ENCODE results near the gene MCOLN1. TPM values are rescaled to one million over a fixed set of nuclear protein-coding genes. Genes with fewer than 3 reads are reported as not detected.

MCOLN1 gene
- total and polyA plus RNA-seq, 9 of the 15 experiments (the other 6 are each of a cell fraction or from before 2014, with no cell fraction given), result 0.25 to 15.4 (median 7.1) TPM

- TF ChIP-seq POLR2A (conservative IDR thresholded peaks at IDR 0.05), result peak; percentile 66
- TF ChIP-seq C11orf30 (IDR thresholded peaks at IDR 0.05; ENCODE audit: low read depth), result peak; percentile 83
- no peak for TF ChIP-seq HIVEP1 (CRISPR knock-in tag; IDR thresholded peaks at IDR 0.05)
- TF ChIP-seq KHSRP (IDR thresholded peaks at IDR 0.05), result no peak
- 0 out of 2 replicates have a peak, but pooled peaks have one; percentile 20 for TF ChIP-seq MTA3 (IDR thresholded peaks at IDR 0.05; ENCODE audit: borderline replicate concordance)
- TF ChIP-seq RB1 (IDR thresholded peaks at IDR 0.05; ENCODE audit: low read depth), result no peak
- no peak for TF ChIP-seq TCF7L2 (IDR thresholded peaks at IDR 0.05; ENCODE audit: low read depth, low read length)
- no peak for TF ChIP-seq CBFB (CRISPR knock-in tag; IDR thresholded peaks at IDR 0.05)
- TF ChIP-seq PHTF2 (CRISPR knock-in tag; IDR thresholded peaks at IDR 0.05), result no peak
- TF ChIP-seq TFAM (CRISPR knock-in tag; conservative IDR thresholded peaks at IDR 0.05), result no peak
- no peak for TF ChIP-seq SRSF7 (optimal IDR thresholded peaks at IDR 0.05; ENCODE audit: low read depth, low read length)
- peak; percentile 43; the same call in 1 of the 2 replicates for TF ChIP-seq KLF13 (tag; IDR thresholded peaks at IDR 0.05; ENCODE audit: borderline replicate concordance, low read depth)
- TF ChIP-seq ATF4 (CRISPR knock-in tag; IDR thresholded peaks at IDR 0.05), result no peak
- no peak for TF ChIP-seq CBX2 (IDR thresholded peaks at IDR 0.05; ENCODE audit: insufficient read depth, low read length, poor library complexity, severe bottlenecking)
- no peak for TF ChIP-seq ZBTB43 (CRISPR knock-in tag; IDR thresholded peaks at IDR 0.05)
- TF ChIP-seq NR2C2 (CRISPR knock-in tag; IDR thresholded peaks at IDR 0.05), result no peak
- no peak for TF ChIP-seq NR2C2 (tag; IDR thresholded peaks at IDR 0.05)
- peak; percentile 74 for TF ChIP-seq ARID1B (IDR thresholded peaks at IDR 0.05)
- no peak for TF ChIP-seq ZNF224 (CRISPR knock-in tag; IDR thresholded peaks at IDR 0.05)
- no peak for TF ChIP-seq ZNF318 (IDR thresholded peaks at IDR 0.05; ENCODE audit: borderline replicate concordance in 1 of 2, low read depth in 1 of 2)
Observed at GRCh38 chr19:7505682-7506384, 16.6 kb upstream of the MCOLN1 start (continued).

Measured in K562 (cell line).